DLD1 (cell line): Measurements from ENCODE around the gene DPYSL4.

Experiments used
- in situ Hi-C: cut with HindIII; loops from 2 replicates; pipeline ENCODE4 v1.10.0; 2017; ENCODE audit warnings: low sequenced_read_pairs

Gene DPYSL4

DNA sequence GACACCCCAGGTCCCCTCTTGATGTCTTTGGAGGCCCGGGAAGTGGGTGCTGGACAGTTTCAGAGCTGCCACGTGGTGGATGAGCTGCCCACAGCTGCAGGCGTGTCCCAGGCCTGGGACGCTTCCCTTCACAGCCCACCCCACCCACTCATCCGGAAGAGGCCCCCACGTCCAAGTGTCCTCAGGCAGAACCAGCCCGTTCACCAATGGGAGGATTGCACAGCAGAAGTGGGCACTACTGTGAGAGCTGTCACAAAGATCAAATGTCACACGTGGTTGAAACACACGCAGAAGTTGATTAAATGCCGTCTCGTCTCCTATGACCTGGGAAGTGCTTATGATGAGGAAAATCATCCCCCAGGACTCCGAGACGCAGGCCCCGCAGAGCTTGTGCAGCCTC is 68.1 kb downstream of the DPYSL4 start:
- in situ Hi-C loops = no loop called here
